ENCODE measurements around the gene PTH1R.

DNA sequence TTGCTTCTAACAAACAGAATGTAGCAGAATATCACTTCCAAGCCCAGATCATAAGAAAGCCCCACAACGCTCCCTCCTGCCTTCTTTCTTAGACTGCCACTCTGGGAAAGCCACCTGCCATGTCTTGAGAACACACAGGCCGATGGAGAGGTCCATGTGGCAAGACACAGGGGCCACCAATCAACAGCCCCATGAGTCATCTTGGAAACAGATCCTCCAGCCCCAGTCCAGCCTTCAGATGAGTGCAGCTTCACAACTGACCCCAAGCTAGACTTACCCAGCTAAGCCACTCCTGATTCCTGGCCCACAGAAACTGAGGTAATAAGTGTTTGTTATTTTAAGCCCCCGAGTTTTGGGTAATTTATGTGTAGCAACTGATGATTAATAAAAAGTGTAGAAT, 39.7 kb downstream of the PTH1R start:
- TF ChIP-seq EZH2 (IDR thresholded peaks at IDR 0.05; ENCODE audit: borderline replicate concordance, low read depth, low read length, severe bottlenecking) = no peak
- TF ChIP-seq, protein P1, sequence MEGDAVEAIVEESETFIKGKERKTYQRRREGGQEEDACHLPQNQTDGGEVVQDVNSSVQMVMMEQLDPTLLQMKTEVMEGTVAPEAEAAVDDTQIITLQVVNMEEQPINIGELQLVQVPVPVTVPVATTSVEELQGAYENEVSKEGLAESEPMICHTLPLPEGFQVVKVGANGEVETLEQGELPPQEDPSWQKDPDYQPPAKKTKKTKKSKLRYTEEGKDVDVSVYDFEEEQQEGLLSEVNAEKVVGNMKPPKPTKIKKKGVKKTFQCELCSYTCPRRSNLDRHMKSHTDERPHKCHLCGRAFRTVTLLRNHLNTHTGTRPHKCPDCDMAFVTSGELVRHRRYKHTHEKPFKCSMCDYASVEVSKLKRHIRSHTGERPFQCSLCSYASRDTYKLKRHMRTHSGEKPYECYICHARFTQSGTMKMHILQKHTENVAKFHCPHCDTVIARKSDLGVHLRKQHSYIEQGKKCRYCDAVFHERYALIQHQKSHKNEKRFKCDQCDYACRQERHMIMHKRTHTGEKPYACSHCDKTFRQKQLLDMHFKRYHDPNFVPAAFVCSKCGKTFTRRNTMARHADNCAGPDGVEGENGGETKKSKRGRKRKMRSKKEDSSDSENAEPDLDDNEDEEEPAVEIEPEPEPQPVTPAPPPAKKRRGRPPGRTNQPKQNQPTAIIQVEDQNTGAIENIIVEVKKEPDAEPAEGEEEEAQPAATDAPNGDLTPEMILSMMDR (IDR thresholded peaks at IDR 0.05; ENCODE audit: borderline replicate concordance, extremely low read depth, low read length, poor library complexity, severe bottlenecking) = no peak
